NOMO-1 treated with dmso at 0.1 percent for 144 hours (cell line): ENCODE results near the gene FAM47E.

Experiments
- DNase-seq: peaks from one replicate; lab custom pipeline; 2025; ENCODE audit not compliant: unreplicated experiment; lab: John Stamatoyannopoulos, UW

Gene FAM47E

GRCh38 chr4:76251441-76252270 lies at the start of gene FAM47E:
Gene FAM47E (plus strand): TSS chr4:76251721. CDS start chr4:76251747, 26 bp downstream.
- peak; percentile 8 for DNase-seq

GRCh38 chr4:76203541-76203940 lies 48.0 kb upstream of the FAM47E start:
- no peak for DNase-seq

GRCh38 chr4:76204936-76205335 lies 46.6 kb upstream of the FAM47E start:
- DNase-seq, result no peak

GRCh38 chr4:76205476-76205875 lies 46.0 kb upstream of the FAM47E start:
- no peak for DNase-seq

- no peak for DNase-seq
These were observed 45.1 kb upstream of the FAM47E start for GRCh38 chr4:76206222-76206942.

- DNase-seq, result no peak
These were observed 44.0 kb upstream of the FAM47E start for GRCh38 chr4:76207549-76207948.

GRCh38 chr4:76208005-76208765 lies 43.3 kb upstream of the FAM47E start:
- no peak for DNase-seq

- DNase-seq, result no peak
These were observed 41.6 kb upstream of the FAM47E start for GRCh38 chr4:76209881-76210280.

- peak; percentile 24 for DNase-seq
These were observed 41.1 kb upstream of the FAM47E start for GRCh38 chr4:76210452-76210851.

- no peak for DNase-seq
These were observed 39.5 kb upstream of the FAM47E start for GRCh38 chr4:76211769-76212708.

GRCh38 chr4:76212851-76213414 lies 38.6 kb upstream of the FAM47E start:
- DNase-seq, result no peak

GRCh38 chr4:76213415-76214176 lies 37.9 kb upstream of the FAM47E start, which contains the start of gene SCARB2:
Gene SCARB2 (minus strand): TSS chr4:76213824. CDS start chr4:76213543, 281 bp downstream.
- peak; percentile 64 for DNase-seq

- DNase-seq, result no peak
These were observed 37.3 kb upstream of the FAM47E start for GRCh38 chr4:76214177-76214675.

- no peak for DNase-seq
These were observed 36.4 kb upstream of the FAM47E start for GRCh38 chr4:76215077-76215476.

- DNase-seq, result no peak
These were observed 35.0 kb upstream of the FAM47E start for GRCh38 chr4:76216524-76216923.

- DNase-seq, result no peak
These were observed 34.3 kb upstream of the FAM47E start for GRCh38 chr4:76216975-76217814.

- peak; percentile 12 for DNase-seq
These were observed 32.0 kb upstream of the FAM47E start for GRCh38 chr4:76219299-76220055.
